GM10266 (cell line): ENCODE results near the gene PLA2G6.

Experiments used
- DNase-seq: peaks from one replicate; pipeline ENCODE4 v3.0.0; 2012; ENCODE audit errors: extremely low spot score
- TF ChIP-seq, protein P1 (sequence below): IDR thresholded peaks from 2 replicates; pipeline ENCODE4 v1.5.1; 2012; ENCODE audit warnings: mild to moderate bottlenecking, low read depth; ENCODE audit not compliant: control insufficient read depth, insufficient read depth; ENCODE audit errors: missing control alignments

PLA2G6 gene

GRCh38 chr22:38077595-38077994 is 104.0 kb downstream of the PLA2G6 start:
- TF ChIP-seq, protein P1, sequence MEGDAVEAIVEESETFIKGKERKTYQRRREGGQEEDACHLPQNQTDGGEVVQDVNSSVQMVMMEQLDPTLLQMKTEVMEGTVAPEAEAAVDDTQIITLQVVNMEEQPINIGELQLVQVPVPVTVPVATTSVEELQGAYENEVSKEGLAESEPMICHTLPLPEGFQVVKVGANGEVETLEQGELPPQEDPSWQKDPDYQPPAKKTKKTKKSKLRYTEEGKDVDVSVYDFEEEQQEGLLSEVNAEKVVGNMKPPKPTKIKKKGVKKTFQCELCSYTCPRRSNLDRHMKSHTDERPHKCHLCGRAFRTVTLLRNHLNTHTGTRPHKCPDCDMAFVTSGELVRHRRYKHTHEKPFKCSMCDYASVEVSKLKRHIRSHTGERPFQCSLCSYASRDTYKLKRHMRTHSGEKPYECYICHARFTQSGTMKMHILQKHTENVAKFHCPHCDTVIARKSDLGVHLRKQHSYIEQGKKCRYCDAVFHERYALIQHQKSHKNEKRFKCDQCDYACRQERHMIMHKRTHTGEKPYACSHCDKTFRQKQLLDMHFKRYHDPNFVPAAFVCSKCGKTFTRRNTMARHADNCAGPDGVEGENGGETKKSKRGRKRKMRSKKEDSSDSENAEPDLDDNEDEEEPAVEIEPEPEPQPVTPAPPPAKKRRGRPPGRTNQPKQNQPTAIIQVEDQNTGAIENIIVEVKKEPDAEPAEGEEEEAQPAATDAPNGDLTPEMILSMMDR = no peak

DNA sequence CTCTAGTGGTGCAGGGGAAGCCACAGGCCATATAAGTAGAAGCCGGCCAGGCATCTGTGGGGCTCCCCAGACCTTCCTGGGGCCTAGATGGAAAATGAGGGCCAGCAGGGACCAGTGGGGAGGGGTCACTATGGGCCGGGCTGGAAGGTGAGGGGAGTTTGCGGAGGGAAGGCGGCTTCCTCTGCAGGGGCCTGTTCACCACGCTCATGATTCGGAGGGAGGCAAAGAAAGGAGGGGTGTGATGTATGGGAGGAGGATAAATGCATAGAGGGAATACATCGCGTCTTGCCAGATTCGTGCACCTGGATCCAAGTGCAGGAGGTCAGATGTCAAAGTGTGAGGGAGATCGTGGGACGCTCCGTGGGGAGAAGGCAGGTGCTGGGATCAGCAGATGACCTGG is 104.5 kb downstream of the PLA2G6 start:
- no peak for DNase-seq
- TF ChIP-seq, protein P1 = no peak

More at GRCh38 chr22:38077595-38077994, 104.0 kb downstream of the PLA2G6 start:
- DNase-seq = no peak

- TF ChIP-seq, protein P1 = no peak
- no peak for DNase-seq
Observed at GRCh38 chr22:38075961-38076360, 105.7 kb downstream of the PLA2G6 start.

GRCh38 chr22:38075105-38075825 is 106.4 kb downstream of the PLA2G6 start:
- no peak for DNase-seq
- TF ChIP-seq, protein P1 = no peak

- no peak for DNase-seq
- TF ChIP-seq, protein P1 = no peak
Observed at GRCh38 chr22:38074181-38075104, 107.2 kb downstream of the PLA2G6 start.

- TF ChIP-seq, protein P1 = no peak
- DNase-seq = no peak
Observed at GRCh38 chr22:38073150-38074130, 108.2 kb downstream of the PLA2G6 start.
